Endothelial cell of umbilical vein (primary cell): ENCODE results near the gene BBX. TPM values are rescaled to one million over a fixed set of nuclear protein-coding genes. Genes with fewer than 3 reads are reported as not detected.

Experiments
- BruUV-seq: library from RNA; stranded (reverse); fragments of 400-500 nt; replicated peaks from 2 replicates; lab custom pipeline; 2021; lab: Mats Ljungman, UMichigan
- CTCF ChIA-PET: fragments of 300-600, 350-600 bp; sonication (Branson Sonifier 250); formaldehyde crosslinking; loops from one replicate; lab custom pipeline; 2021; ENCODE audit warnings: antibody characterized with exemption, inconsistent platforms; lab: Charles Lee
- POLR2A ChIA-PET: fragments of 300-600, 350-600 bp; sonication (Branson Sonifier 250); formaldehyde crosslinking; loops from one replicate; lab custom pipeline; 2021; ENCODE audit warnings: antibody characterized with exemption, inconsistent platforms; lab: Charles Lee
- DNase-seq: peaks from one replicate; pipeline ENCODE4 v3.0.0-alpha.2; 2011; ENCODE audit warnings: low read depth, low spot score
- FAIRE-seq: peaks from 2 replicates; lab custom pipeline; 2011; peaks lifted over from hg19 to GRCh38; lab: Jason Lieb, UNC
- H2AFZ ChIP-seq: 2 replicates; pipeline ENCODE4 v1.6.0; 2012; ENCODE audit warnings: low read depth, low read length, control low read depth, inconsistent platforms
- H3K27ac ChIP-seq: 2 replicates; pipeline ENCODE4 v1.5.1; 2011; ENCODE audit warnings: low read depth, mild to moderate bottlenecking, control low read depth, low read length, moderate library complexity; ENCODE audit not compliant: insufficient read depth
- H3K27me3 ChIP-seq, 2 experiments: 2 replicates each; pipeline versions ENCODE4 v1.6.0 to v1.6.1; 2011; ENCODE audit warnings: low read length in 2 of 2, mixed read lengths in 1 of 2; ENCODE audit not compliant: control insufficient read depth in 2 of 2, insufficient read depth in 2 of 2
- H3K36me3 ChIP-seq, 2 experiments: 2 replicates in 1 of 2; 3 replicates in 1 of 2; pipeline ENCODE4 v1.5.1; 2011; ENCODE audit warnings: low read length in 2 of 2, mild to moderate bottlenecking in 1 of 2, moderate library complexity in 1 of 2; ENCODE audit not compliant: control insufficient read depth in 2 of 2, insufficient read depth in 2 of 2; ENCODE audit errors: extremely low read depth in 1 of 2
- H3K4me1 ChIP-seq: 3 replicates; pipeline ENCODE4 v1.5.1; 2011; ENCODE audit warnings: mild to moderate bottlenecking, low read length; ENCODE audit not compliant: control insufficient read depth, insufficient read depth; ENCODE audit errors: extremely low read depth
- H3K4me2 ChIP-seq: 2 replicates; pipeline ENCODE4 v1.6.1; 2011; ENCODE audit warnings: low read length, control low read depth, mixed read lengths; ENCODE audit not compliant: insufficient read depth
- H3K4me3 ChIP-seq, 3 experiments: fragments of 200-600 bp in 1 of 3; sonication (generic), shearing (Covaris generic) in 1 of 3; replicated peaks in 1 of 3; 2 replicates each; pipeline ENCODE4 v1.5.1; 2011 to 2016; ENCODE audit warnings: control low read depth in 3 of 3, low read length in 3 of 3, mild to moderate bottlenecking in 2 of 3, inconsistent platforms in 1 of 3, low read depth in 1 of 3, moderate library complexity in 1 of 3; ENCODE audit not compliant: insufficient read depth in 1 of 3
- H3K79me2 ChIP-seq: 2 replicates; pipeline ENCODE4 v1.6.0; 2012; ENCODE audit warnings: low read length, inconsistent platforms; ENCODE audit not compliant: control insufficient read depth, insufficient read depth
- H3K9ac ChIP-seq: replicated peaks from 2 replicates; pipeline ENCODE3; 2011; ENCODE audit warnings: low read length, control low read depth; ENCODE audit not compliant: insufficient read depth; ENCODE audit errors: extremely low read depth
- H3K9me1 ChIP-seq: replicated peaks from 3 replicates; pipeline ENCODE4 v1.6.0; 2011; ENCODE audit warnings: mild to moderate bottlenecking, low read length; ENCODE audit not compliant: control insufficient read depth, insufficient read depth; ENCODE audit errors: extremely low read depth
- H3K9me3 ChIP-seq: replicated peaks from 2 replicates; pipeline ENCODE4 v1.5.1; 2012; ENCODE audit warnings: low read length, inconsistent platforms; ENCODE audit not compliant: control insufficient read depth, insufficient read depth
- H4K20me1 ChIP-seq: replicated peaks from 2 replicates; pipeline ENCODE3; 2011; ENCODE audit warnings: mild to moderate bottlenecking, low read length; ENCODE audit not compliant: control insufficient read depth, insufficient read depth; ENCODE audit errors: extremely low read depth
- EZH2 ChIP-seq: IDR thresholded peaks from 2 replicates; pipeline ENCODE4 v1.6.1; 2012; ENCODE audit warnings: borderline replicate concordance, low read depth, mild to moderate bottlenecking, moderate library complexity, low read length, inconsistent platforms; ENCODE audit not compliant: severe bottlenecking
- FOS ChIP-seq: IDR thresholded peaks from 2 replicates; pipeline ENCODE4 v1.6.1; 2011; ENCODE audit warnings: mild to moderate bottlenecking, low read length, moderate library complexity, borderline replicate concordance; ENCODE audit not compliant: insufficient read depth
- GATA2 ChIP-seq: IDR thresholded peaks from 2 replicates; pipeline ENCODE4 v1.7.0; 2011; ENCODE audit warnings: low read depth, mild to moderate bottlenecking, moderate library complexity, mixed read lengths, low read length; ENCODE audit not compliant: insufficient read length, insufficient read depth
- JUN ChIP-seq: IDR thresholded peaks from 2 replicates; pipeline ENCODE4 v1.6.1; 2011; ENCODE audit warnings: borderline replicate concordance, low read depth; ENCODE audit not compliant: insufficient read length, insufficient read depth
- MAX ChIP-seq: IDR thresholded peaks from 2 replicates; pipeline ENCODE4 v1.6.1; 2011; ENCODE audit not compliant: insufficient read depth, insufficient read length
- MYC ChIP-seq: IDR thresholded peaks from one replicate; pipeline ENCODE4 v1.6.1; 2011; ENCODE audit warnings: mild to moderate bottlenecking, low read depth, low read length
- POLR2A ChIP-seq: IDR thresholded peaks from 2 replicates; pipeline ENCODE4 v1.6.1; 2012; ENCODE audit warnings: low read depth, mild to moderate bottlenecking, control low read depth, low read length
- POLR2AphosphoS5 ChIP-seq: IDR thresholded peaks from 2 replicates; pipeline ENCODE4 v1.6.1; 2012; ENCODE audit warnings: low read depth, mild to moderate bottlenecking, control low read depth, low read length, moderate library complexity; ENCODE audit not compliant: insufficient read depth
- dilution Hi-C: fragments of 300-500 bp; cut with MboI; formaldehyde crosslinking; loops from one replicate; pipeline ENCODE4 v1.15.0; 2019; ENCODE audit warnings: low sequenced_read_pairs; ENCODE audit not compliant: extremely low pct_ligation_motif_present
- intact Hi-C: fragments of 100-400 bp; cut with micrococcal nuclease; formaldehyde crosslinking; loops from one replicate; pipeline ENCODE4 v1.10.0; 2022
- polyA plus RNA-seq, 4 experiments: library from polyadenylated mRNA; depleted of rRNA in 3 of 4; stranded (reverse) in 3 of 4; unstranded in 1 of 4; fragments of >200 nt; gene quantifications; 2 replicates each; pipeline versions ENCODE4 v1.2.1 to v1.2.3, GENCODE V29; 2011 to 2012; ENCODE audit warnings: missing spikeins in 1 of 4
- total RNA-seq: library from RNA; stranded (reverse); gene quantifications from 2 replicates; pipeline ENCODE4 v1.2.3, GENCODE V29; 2021
- TF ChIP-seq, protein P1 (sequence below), 2 donors: IDR thresholded peaks; 1 replicate in 1 of 2; 2 replicates in 1 of 2; pipeline ENCODE4 v1.5.1; 2011; ENCODE audit warnings: low read length in 2 of 2, mild to moderate bottlenecking in 2 of 2, moderate library complexity in 2 of 2, control low read depth in 1 of 2, inconsistent platforms in 1 of 2, low read depth in 1 of 2; ENCODE audit not compliant: insufficient read depth in 1 of 2; ENCODE audit errors: extremely low read depth in 1 of 2

Gene BBX
- total and polyA plus RNA-seq, 2 donors (not counting 3 experiments of a cell fraction or from before 2014, with no cell fraction given) = 21.4 to 43.4 TPM

DNA sequence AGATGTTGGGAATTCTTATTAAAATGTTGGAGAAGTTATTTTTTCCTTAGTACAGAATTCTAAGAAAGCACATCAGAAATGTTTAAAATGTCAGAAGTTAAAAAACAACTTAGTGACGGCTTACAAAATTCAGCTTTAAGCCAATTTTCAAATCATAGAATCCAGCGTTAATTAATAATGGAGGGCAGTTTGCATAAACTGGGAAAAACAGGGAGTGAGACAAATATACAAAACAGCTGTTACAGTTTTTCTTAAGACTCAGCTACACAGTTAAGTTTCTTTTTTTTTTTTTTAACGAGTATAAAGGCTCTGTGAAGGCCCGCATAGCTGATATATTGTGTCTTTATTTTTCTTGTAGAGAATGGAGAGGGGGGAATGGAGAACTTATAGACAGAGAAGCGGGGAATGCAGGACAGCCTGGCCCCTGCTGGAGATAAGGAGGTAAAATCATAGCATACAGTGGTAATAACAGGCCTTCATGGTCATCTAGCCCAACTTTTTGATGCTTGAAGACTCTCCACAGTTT is 164.4 kb downstream of the BBX start:
- no peak for DNase-seq
- Histone ChIP-seq H4K20me1 (peaks cover 3% of the 10 kb centered on the region), H3K27ac (no peak overlapping the region), H2AFZ (no peak overlapping the region), H3K9me1 (no peaks in the 10 kb centered on the region), H3K79me2 (no peaks in the 10 kb centered on the region), H3K4me3 (no peak overlapping the region), H3K4me1 (no peaks in the 10 kb centered on the region), H3K27me3 (no peaks in the 10 kb centered on the region), H3K36me3 (no peaks in the 10 kb centered on the region), H3K9me3 (no peaks in the 10 kb centered on the region), H3K4me2 (no peak overlapping the region), H3K9ac (no peak overlapping the region)
- dilution Hi-C loops = no loop called here
- POLR2A ChIA-PET = no interaction called here
- no peak for TF ChIP-seq MYC
- TF ChIP-seq POLR2A = no peak
- TF ChIP-seq JUN = no peak
- no peak for TF ChIP-seq POLR2AphosphoS5
- no peak for TF ChIP-seq MAX
- TF ChIP-seq GATA2 = no peak
- TF ChIP-seq, protein P1, sequence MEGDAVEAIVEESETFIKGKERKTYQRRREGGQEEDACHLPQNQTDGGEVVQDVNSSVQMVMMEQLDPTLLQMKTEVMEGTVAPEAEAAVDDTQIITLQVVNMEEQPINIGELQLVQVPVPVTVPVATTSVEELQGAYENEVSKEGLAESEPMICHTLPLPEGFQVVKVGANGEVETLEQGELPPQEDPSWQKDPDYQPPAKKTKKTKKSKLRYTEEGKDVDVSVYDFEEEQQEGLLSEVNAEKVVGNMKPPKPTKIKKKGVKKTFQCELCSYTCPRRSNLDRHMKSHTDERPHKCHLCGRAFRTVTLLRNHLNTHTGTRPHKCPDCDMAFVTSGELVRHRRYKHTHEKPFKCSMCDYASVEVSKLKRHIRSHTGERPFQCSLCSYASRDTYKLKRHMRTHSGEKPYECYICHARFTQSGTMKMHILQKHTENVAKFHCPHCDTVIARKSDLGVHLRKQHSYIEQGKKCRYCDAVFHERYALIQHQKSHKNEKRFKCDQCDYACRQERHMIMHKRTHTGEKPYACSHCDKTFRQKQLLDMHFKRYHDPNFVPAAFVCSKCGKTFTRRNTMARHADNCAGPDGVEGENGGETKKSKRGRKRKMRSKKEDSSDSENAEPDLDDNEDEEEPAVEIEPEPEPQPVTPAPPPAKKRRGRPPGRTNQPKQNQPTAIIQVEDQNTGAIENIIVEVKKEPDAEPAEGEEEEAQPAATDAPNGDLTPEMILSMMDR (IDR thresholded peaks at IDR 0.05; ENCODE audit: extremely low read depth in 1 of 2, insufficient read depth in 1 of 2, low read depth in 1 of 2, low read length in 2 of 2) = no peak
- TF ChIP-seq EZH2 = no peak
- no peak for TF ChIP-seq FOS
- CTCF ChIA-PET = interaction anchor here (1.2 to 5.3 kb wide), 3 partner anchors 9 to 52 kb away, joined by 3 to 142 read pairs (median 6); no protein-coding TSS in a partner anchor
- no TSS peak for BruUV-seq
- intact Hi-C loops = no loop called here
- no peak for FAIRE-seq
